SKM-1 treated with dmso at 0.1 percent for 144 hours (cell line): ENCODE data around the gene VTN.

ENCODE experiments used
- DNase-seq: peaks from one replicate; lab custom pipeline; 2025; ENCODE audit not compliant: unreplicated experiment; lab: John Stamatoyannopoulos, UW

VTN gene

GRCh38 chr17:28370744-28371103, 617 bp upstream of the VTN start:
- DNase-seq, result no peak

- DNase-seq, result no peak
Observed at GRCh38 chr17:28369684-28370034, 448 bp downstream of the VTN start.

- no peak for DNase-seq
Observed at GRCh38 chr17:28368915-28369683, 1.0 kb downstream of the VTN start.

- DNase-seq, result no peak
Observed at GRCh38 chr17:28368306-28368831, 1.7 kb downstream of the VTN start.

- DNase-seq, result no peak
Observed at GRCh38 chr17:28367641-28368305, 2.3 kb downstream of the VTN start.

- no peak for DNase-seq
Observed at GRCh38 chr17:28366605-28367004, 3.5 kb downstream of the VTN start.

GRCh38 chr17:28365487-28365886, 4.6 kb downstream of the VTN start:
- no peak for DNase-seq

- DNase-seq, result no peak
Observed at GRCh38 chr17:28364665-28365363, 5.3 kb downstream of the VTN start, which contains the start of gene SEBOX. Gene SEBOX, minus strand, starts transcription at chr17:28365199. Its CDS starts 48 bp downstream, at chr17:28365151.

- DNase-seq, result no peak
Observed at GRCh38 chr17:28363776-28364650, 6.1 kb downstream of the VTN start.

- no peak for DNase-seq
Observed at GRCh38 chr17:28363186-28363585, 6.9 kb downstream of the VTN start.

GRCh38 chr17:28357901-28358197, 12.3 kb downstream of the VTN start:
- DNase-seq, result no peak

GRCh38 chr17:28357061-28357900, 12.8 kb downstream of the VTN start, which contains the start of gene POLDIP2:
Gene POLDIP2, minus strand, starts transcription at chr17:28357527. Its CDS starts 79 bp downstream, at chr17:28357448.
- DNase-seq, result peak; percentile 85

GRCh38 chr17:28350271-28350670, 19.8 kb downstream of the VTN start:
- DNase-seq, result no peak

GRCh38 chr17:28348979-28349378, 21.1 kb downstream of the VTN start:
- no peak for DNase-seq

- no peak for DNase-seq
Observed at GRCh38 chr17:28347261-28347891, 22.7 kb downstream of the VTN start.

- DNase-seq, result no peak
Observed at GRCh38 chr17:28346746-28347246, 23.3 kb downstream of the VTN start.

- no peak for DNase-seq
Observed at GRCh38 chr17:28346199-28346580, 23.9 kb downstream of the VTN start.

- DNase-seq, result no peak
Observed at GRCh38 chr17:28345419-28346198, 24.5 kb downstream of the VTN start.
